HepG2 (cell line): ENCODE measurements around the gene SYNM. TPM values are rescaled to one million over a fixed set of nuclear protein-coding genes. Genes with fewer than 3 reads are reported as not detected.

ENCODE experiments used
- ATAC-seq: fragments of 200-7000 bp; cut with Tn5 transposase; 3 replicates; pipeline ENCODE4 v1.9.1; 2020; ENCODE audit warnings: mild to moderate bottlenecking, moderate library complexity
- BruUV-seq: library from RNA; stranded (reverse); fragments of 400-500 nt; replicated peaks from 2 replicates; lab custom pipeline; 2021; lab: Mats Ljungman, UMichigan
- CTCF ChIA-PET: fragments of 300-600 bp; formaldehyde crosslinking; extraction: SDS; loops from one replicate; lab custom pipeline; 2021; ENCODE audit warnings: low total read pairs, inconsistent platforms, low intra/inter-chr PET ratio; lab: Yijun Ruan, JAX
- POLR2A ChIA-PET: fragments of 350-600 bp; sonication (Branson Sonifier 250); formaldehyde crosslinking; loops from one replicate; lab custom pipeline; 2020; ENCODE audit warnings: antibody characterized with exemption, inconsistent platforms; lab: Yijun Ruan, JAX
- DNase-seq: peaks from one replicate; pipeline ENCODE4 v3.0.0-alpha.2; 2015; ENCODE audit warnings: low spot score
- FAIRE-seq: peaks from 3 replicates; lab custom pipeline; 2011; peaks lifted over from hg19 to GRCh38; lab: Jason Lieb, UNC
- H2AFZ ChIP-seq: one replicate; pipeline ENCODE4 v1.6.1; 2011; ENCODE audit warnings: low read length, inconsistent platforms
- H3K27ac ChIP-seq: fragments of 300-600 bp; 3 replicates; pipeline ENCODE4 v1.8.0; 2011; ENCODE audit warnings: mixed run types, mild to moderate bottlenecking, mixed read lengths, low read length, inconsistent platforms; ENCODE audit not compliant: insufficient read depth; ENCODE audit errors: extremely low read length
- H3K27me3 ChIP-seq, 2 experiments: fragments of 200-600 bp in 1 of 2; 2 replicates in 1 of 2; 3 replicates in 1 of 2; pipeline versions ENCODE4 v1.6.0 to v1.8.0; 2011; ENCODE audit warnings: low read length in 2 of 2, mild to moderate bottlenecking in 2 of 2, moderate library complexity in 2 of 2, inconsistent platforms in 1 of 2; ENCODE audit not compliant: insufficient read depth in 2 of 2, control insufficient read depth in 1 of 2
- H3K36me3 ChIP-seq, 2 experiments: fragments of 200-600 bp in 1 of 2; replicated peaks in 1 of 2; 2 replicates in 1 of 2; 3 replicates in 1 of 2; pipeline versions ENCODE4 v1.5.1 to v1.8.0; 2011; ENCODE audit warnings: low read length in 2 of 2, inconsistent platforms in 1 of 2; ENCODE audit not compliant: insufficient read depth in 2 of 2, control insufficient read depth in 1 of 2
- H3K4me1 ChIP-seq: 2 replicates; pipeline ENCODE4 v1.5.1; 2012; ENCODE audit warnings: low read length, inconsistent platforms; ENCODE audit not compliant: insufficient read depth
- H3K4me2 ChIP-seq: 2 replicates; pipeline ENCODE4 v1.6.0; 2011; ENCODE audit warnings: low read depth, low read length, inconsistent platforms
- H3K4me3 ChIP-seq, 3 experiments: fragments of 200-600 bp in 1 of 3; sonication (generic), shearing (Covaris generic) in 1 of 3; replicated peaks in 1 of 3; 2 replicates each; pipeline ENCODE4 v1.5.1; 2011 to 2016; ENCODE audit warnings: low read length in 3 of 3, inconsistent platforms in 2 of 3, low read depth in 2 of 3, mild to moderate bottlenecking in 2 of 3, control low read depth in 1 of 3, mixed read lengths in 1 of 3; ENCODE audit not compliant: insufficient read depth in 1 of 3
- H3K79me2 ChIP-seq: one replicate; pipeline ENCODE4 v1.6.1; 2011; ENCODE audit warnings: low read length, inconsistent platforms; ENCODE audit not compliant: insufficient read depth
- H3K9ac ChIP-seq: 2 replicates; pipeline ENCODE4 v1.6.0; 2011; ENCODE audit warnings: mild to moderate bottlenecking, low read depth, low read length, inconsistent platforms; ENCODE audit not compliant: insufficient read depth
- H3K9me3 ChIP-seq: 2 replicates; pipeline ENCODE4 v1.5.1; 2012; ENCODE audit warnings: mild to moderate bottlenecking, low read length
- H4K20me1 ChIP-seq: 2 replicates; pipeline ENCODE4 v1.6.0; 2011; ENCODE audit warnings: inconsistent platforms, mild to moderate bottlenecking, low read length, moderate library complexity; ENCODE audit not compliant: insufficient read depth
- ARNTL ChIP-seq: sonication (generic); formaldehyde crosslinking; IDR thresholded peaks from 2 replicates; pipeline ENCODE4 v1.4.0; 2020; ENCODE audit warnings: mild to moderate bottlenecking, missing genetic modification reagents
- HOXA3 ChIP-seq: sonication (generic); formaldehyde crosslinking; IDR thresholded peaks from 2 replicates; pipeline ENCODE4 v1.5.0; 2020; ENCODE audit warnings: missing genetic modification reagents
- KLF6 ChIP-seq: IDR thresholded peaks from 2 replicates; pipeline ENCODE4 v1.8.0; 2016; ENCODE audit warnings: missing biosample characterization, missing genetic modification reagents
- MIER2 ChIP-seq: IDR thresholded peaks from 2 replicates; pipeline ENCODE4 v1.6.1; 2016; ENCODE audit warnings: missing biosample characterization, missing genetic modification reagents
- NCOA2 ChIP-seq: sonication (generic); formaldehyde crosslinking; IDR thresholded peaks from 2 replicates; pipeline ENCODE4 v1.8.0; 2022; ENCODE audit warnings: inconsistent platforms
- NONO ChIP-seq, 2 experiments: fragments of 450-650 bp in 1 of 2; sonication (generic) in 1 of 2; formaldehyde crosslinking in 1 of 2; IDR thresholded peaks in 1 of 2; conservative IDR thresholded peaks in 1 of 2; 2 replicates each; pipeline versions ENCODE4 v1.6.1 to v1.8.0; 2017 to 2022; ENCODE audit warnings: mild to moderate bottlenecking in 1 of 2, missing genetic modification reagents in 1 of 2, moderate library complexity in 1 of 2
- PAF1 ChIP-seq: IDR thresholded peaks from 2 replicates; pipeline ENCODE4 v1.6.1; 2016; ENCODE audit warnings: missing genetic modification reagents, missing compliant biosample characterization
- PLSCR1 ChIP-seq: sonication (generic); formaldehyde crosslinking; IDR thresholded peaks from 2 replicates; pipeline ENCODE4 v1.5.0; 2020; ENCODE audit warnings: missing genetic modification reagents, mild to moderate bottlenecking, borderline replicate concordance
- SMYD3 ChIP-seq: sonication (generic); formaldehyde crosslinking; IDR thresholded peaks from 2 replicates; pipeline ENCODE4 v1.8.1; 2023; ENCODE audit warnings: mild to moderate bottlenecking, missing genetic modification reagents
- SP1 ChIP-seq, 2 experiments: fragments of 450-650 bp in 1 of 2; sonication (generic) in 1 of 2; formaldehyde crosslinking in 1 of 2; IDR thresholded peaks; 2 replicates each; pipeline versions ENCODE4 v1.4.0 to v1.6.1; 2016 to 2020; ENCODE audit warnings: missing genetic modification reagents in 1 of 2
- STAG1 ChIP-seq: sonication (generic); formaldehyde crosslinking; IDR thresholded peaks from 2 replicates; pipeline ENCODE4 v1.4.0; 2020; ENCODE audit warnings: missing genetic modification reagents
- TEF ChIP-seq: sonication (generic); formaldehyde crosslinking; IDR thresholded peaks from 2 replicates; pipeline ENCODE4 v1.5.0; 2020; ENCODE audit warnings: missing genetic modification reagents
- ZFX ChIP-seq: sonication (generic); formaldehyde crosslinking; IDR thresholded peaks from 2 replicates; pipeline ENCODE4 v1.4.0; 2020; ENCODE audit warnings: mild to moderate bottlenecking, low read depth, missing genetic modification reagents, moderate library complexity
- ZNF10 ChIP-seq: sonication (generic); formaldehyde crosslinking; IDR thresholded peaks from 2 replicates; pipeline ENCODE4 v1.4.0; 2020; ENCODE audit warnings: mild to moderate bottlenecking, low read depth, missing genetic modification reagents, borderline replicate concordance
- ZNF12 ChIP-seq: sonication (generic); formaldehyde crosslinking; IDR thresholded peaks from 2 replicates; pipeline ENCODE4 v1.5.0; 2020; ENCODE audit warnings: missing genetic modification reagents
- ZNF207 ChIP-seq: fragments of 450-650 bp; IDR thresholded peaks from 2 replicates; pipeline ENCODE4 v1.6.1; 2016; ENCODE audit warnings: antibody characterized with exemption, borderline replicate concordance
- ZNF333 ChIP-seq: sonication (generic); formaldehyde crosslinking; IDR thresholded peaks from 2 replicates; pipeline ENCODE4 v1.4.0; 2020; ENCODE audit warnings: mild to moderate bottlenecking, missing genetic modification reagents, borderline replicate concordance
- ZNF441 ChIP-seq: sonication (generic); formaldehyde crosslinking; IDR thresholded peaks from 2 replicates; pipeline ENCODE4 v1.7.0; 2021; ENCODE audit warnings: missing genetic modification reagents, borderline replicate concordance
- WGBS: methylation state at CpG from one replicate; pipeline ENCODE4 v1.1.6; 2017; ENCODE audit warnings: low lambda C conversion rate; 5-methylcytosine and 5-hydroxymethylcytosine counted together
- in situ Hi-C: cut with HindIII; loops from 2 replicates; pipeline ENCODE4 v1.10.0; 2017; ENCODE audit warnings: low pct_unique_long_range_greater_than_20kb; ENCODE audit not compliant: extremely low pct_ligation_motif_present
- intact Hi-C: fragments of 100-400 bp; cut with micrococcal nuclease; formaldehyde crosslinking; loops from one replicate; pipeline ENCODE4 v1.10.0; 2022; ENCODE audit not compliant: unreplicated experiment
- polyA plus RNA-seq, 8 experiments: library from polyadenylated mRNA; depleted of rRNA in 3 of 8; stranded (reverse) in 7 of 8; unstranded in 1 of 8; fragments of >200 nt; fragmentation: Illumina TruSeq in 4 of 8; extraction: Trizol in 4 of 8; gene quantifications; 2 replicates each; pipeline versions ENCODE4 v1.2.1 to v1.2.3, GENCODE V29; 2011 to 2016; ENCODE audit warnings: low read depth in 4 of 8, missing spikeins in 1 of 8, mixed read lengths in 1 of 8; ENCODE audit not compliant: insufficient read depth in 1 of 8
- total RNA-seq, 5 experiments: library from RNA; depleted of rRNA; stranded (reverse); fragments of >200 nt; fragmentation: Illumina TruSeq; extraction: Trizol; gene quantifications; 2 replicates each; pipeline ENCODE4 v1.2.3, GENCODE V29; 2016; ENCODE audit warnings: low read depth in 1 of 5
- TF ChIP-seq, protein P1 (sequence below): sonication (generic); formaldehyde crosslinking; IDR thresholded peaks from 2 replicates; pipeline ENCODE4 v1.5.0; 2020; ENCODE audit warnings: mild to moderate bottlenecking, missing genetic modification reagents

Gene SYNM
- total and polyA plus RNA-seq, 2 of the 13 experiments (the other 11 are each of a cell fraction or from before 2014, with no cell fraction given), result 1.1 to 3.7 TPM

DNA sequence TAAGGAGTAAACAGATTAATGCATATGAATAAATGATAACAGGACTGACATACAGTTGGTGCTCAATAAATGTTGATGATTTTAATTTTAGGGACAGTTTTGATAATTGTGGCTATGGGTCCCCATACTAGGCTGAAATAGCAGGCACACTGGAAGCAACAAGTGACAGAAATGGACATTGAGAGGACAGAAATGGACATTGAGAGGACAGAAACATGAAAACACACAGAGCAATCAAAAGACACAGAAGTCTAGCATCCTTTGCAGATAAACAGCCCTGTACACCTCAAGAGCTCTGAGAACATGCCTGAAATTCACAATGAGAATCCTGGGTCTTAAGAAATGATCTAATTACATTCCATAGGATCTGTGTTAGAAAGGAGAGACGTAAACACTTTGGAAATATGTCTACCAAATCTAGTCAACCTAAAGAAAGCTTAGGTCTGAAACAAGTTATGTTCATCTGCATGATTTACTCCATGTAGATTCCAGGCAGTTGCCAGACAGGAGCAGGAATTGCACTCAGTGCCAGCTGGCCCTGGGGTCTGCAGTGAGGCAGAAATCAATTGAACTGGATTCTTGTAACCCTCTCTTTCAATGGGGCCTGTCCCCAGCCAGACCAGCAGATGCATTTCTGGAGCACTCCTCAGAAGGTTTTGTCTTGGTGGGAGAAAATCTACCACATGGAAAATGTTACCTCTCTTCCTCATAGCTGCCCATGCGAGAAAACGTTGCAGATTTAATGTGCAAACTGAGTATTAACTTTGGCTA, 60.3 kb downstream of the SYNM start (continued):
- TF ChIP-seq MIER2, result no peak
- no peak for TF ChIP-seq SP1 (IDR thresholded peaks at IDR 0.05)
- TF ChIP-seq SP1 (CRISPR knock-in tag; IDR thresholded peaks at IDR 0.05), result no peak
- TF ChIP-seq ZNF12, result no peak
- TF ChIP-seq NONO (IDR thresholded peaks at IDR 0.05), result no peak
- TF ChIP-seq NONO (CRISPR knock-in tag; conservative IDR thresholded peaks at IDR 0.05), result no peak
- no peak for TF ChIP-seq PAF1 (CRISPR knock-in tag)
- no peak for TF ChIP-seq HOXA3 (CRISPR knock-in tag)
- TF ChIP-seq ZNF333 (CRISPR knock-in tag), result no peak

GRCh38 chr15:99165956-99166689, 61.2 kb downstream of the SYNM start:
- no TSS peak for BruUV-seq
- 91% methylated on average over 23 of the region's 23 CpGs for WGBS
- Histone ChIP-seq H3K27ac (no peak overlapping the region), H3K79me2 (no peaks in the 10 kb centered on the region), H3K9me3 (no peaks in the 10 kb centered on the region), H3K4me2 (no peak overlapping the region), H3K36me3 (peaks cover 2 to 15% of the 10 kb centered on the region in 2 experiments; a peak in 3 of 5 replicates), H3K4me3 (no peak overlapping the region), H3K9ac (no peak overlapping the region), H3K27me3 (no peaks in the 10 kb centered on the region), H2AFZ (no peak overlapping the region), H3K4me1 (peaks cover 5% of the 10 kb centered on the region; the same call in 1 of the 2 replicates), H4K20me1 (no peaks in the 10 kb centered on the region)
- no peak for TF ChIP-seq NCOA2 (CRISPR knock-in tag)
- TF ChIP-seq, protein P1, sequence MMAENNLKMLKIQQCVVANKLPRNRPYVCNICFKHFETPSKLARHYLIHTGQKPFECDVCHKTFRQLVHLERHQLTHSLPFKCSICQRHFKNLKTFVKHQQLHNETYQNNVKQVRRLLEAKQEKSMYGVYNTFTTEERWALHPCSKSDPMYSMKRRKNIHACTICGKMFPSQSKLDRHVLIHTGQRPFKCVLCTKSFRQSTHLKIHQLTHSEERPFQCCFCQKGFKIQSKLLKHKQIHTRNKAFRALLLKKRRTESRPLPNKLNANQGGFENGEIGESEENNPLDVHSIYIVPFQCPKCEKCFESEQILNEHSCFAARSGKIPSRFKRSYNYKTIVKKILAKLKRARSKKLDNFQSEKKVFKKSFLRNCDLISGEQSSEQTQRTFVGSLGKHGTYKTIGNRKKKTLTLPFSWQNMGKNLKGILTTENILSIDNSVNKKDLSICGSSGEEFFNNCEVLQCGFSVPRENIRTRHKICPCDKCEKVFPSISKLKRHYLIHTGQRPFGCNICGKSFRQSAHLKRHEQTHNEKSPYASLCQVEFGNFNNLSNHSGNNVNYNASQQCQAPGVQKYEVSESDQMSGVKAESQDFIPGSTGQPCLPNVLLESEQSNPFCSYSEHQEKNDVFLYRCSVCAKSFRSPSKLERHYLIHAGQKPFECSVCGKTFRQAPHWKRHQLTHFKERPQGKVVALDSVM (CRISPR knock-in tag), result no peak
- no peak for TF ChIP-seq TEF (CRISPR knock-in tag)
- no peak for TF ChIP-seq KLF6 (CRISPR knock-in tag)
- TF ChIP-seq SMYD3 (CRISPR knock-in tag), result no peak
- no peak for TF ChIP-seq STAG1 (CRISPR knock-in tag)
- TF ChIP-seq ZNF10, result no peak
- no peak for TF ChIP-seq ZNF207
- TF ChIP-seq ZFX (CRISPR knock-in tag), result no peak
- TF ChIP-seq ZNF441 (CRISPR knock-in tag), result no peak
- no peak for TF ChIP-seq ARNTL (CRISPR knock-in tag)
- TF ChIP-seq PLSCR1 (CRISPR knock-in tag), result no peak
- no peak for FAIRE-seq
- intact Hi-C loops, result no loop called here
- in situ Hi-C loops, result no loop called here
- no peak for DNase-seq
- ATAC-seq, result no peak
- POLR2A ChIA-PET, result no interaction called here
- CTCF ChIA-PET, result no interaction called here
